ENCODE data around the gene SLC31A1. TPM values are rescaled to one million over a fixed set of nuclear protein-coding genes. Genes with fewer than 3 reads are reported as not detected.

SLC31A1 gene
- total and polyA plus RNA-seq, 2 of the 8 experiments (the other 6 are each of a cell fraction or from before 2014, with no cell fraction given): 23.9 to 40.8 TPM

DNA sequence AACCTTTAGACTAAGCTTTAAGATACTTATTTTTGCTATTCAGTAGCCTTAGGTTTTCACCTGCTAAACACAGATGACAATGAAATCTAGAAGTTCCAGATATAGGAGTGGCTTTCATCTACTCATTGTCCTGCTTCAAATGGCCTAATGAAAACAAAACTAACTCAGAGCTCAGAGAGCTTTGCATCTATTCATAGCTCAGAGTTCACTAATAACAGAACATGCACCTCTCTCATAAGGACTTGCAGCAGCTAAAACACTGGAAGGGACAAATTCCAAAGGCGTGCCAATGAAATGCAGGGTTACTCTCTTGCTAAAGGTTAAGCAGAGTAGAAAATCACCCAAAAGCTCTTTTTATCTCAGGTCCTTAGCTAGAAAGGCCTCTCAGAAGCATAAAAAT, 41.5 kb upstream of the SLC31A1 start:
- no peak for TF ChIP-seq CHD2 (IDR thresholded peaks at IDR 0.05; ENCODE audit: low read length)
- no peak for TF ChIP-seq BRCA1 (IDR thresholded peaks at IDR 0.05; ENCODE audit: low read depth, low read length)
- no peak for TF ChIP-seq CHD1 (IDR thresholded peaks at IDR 0.05; ENCODE audit: low read depth, low read length)
- no peak for TF ChIP-seq POU5F1 (IDR thresholded peaks at IDR 0.05; ENCODE audit: low read depth, low read length)
- TF ChIP-seq CBX8 (IDR thresholded peaks at IDR 0.05; ENCODE audit: borderline replicate concordance, low read depth, low read length): no peak
- no peak for TF ChIP-seq SP1 (IDR thresholded peaks at IDR 0.05; ENCODE audit: low read depth, low read length)
- POLR2A ChIA-PET (ENCODE audit: partially characterized antibody): no interaction called here
- FAIRE-seq: no peak
- H3K9ac ChIP-seq (replicated peaks in 1 of 4; ENCODE audit: extremely low read depth in 1 of 4, low read depth in 3 of 4, low read length in 3 of 4): no peak overlapping the region
- H3K56ac ChIP-seq (replicated peaks; ENCODE audit: insufficient read length, low read depth, low read length): no peak overlapping the region
- no peak overlapping the region for H3K4me3 ChIP-seq (ENCODE audit: extremely low read depth in 1 of 4, insufficient read depth in 2 of 4, low read depth in 3 of 4, low read length in 4 of 4)
- H2BK5ac ChIP-seq (ENCODE audit: low read depth, low read length): no peak overlapping the region
- no peak overlapping the region for H3K18ac ChIP-seq (ENCODE audit: extremely low read depth, low read length)
- no peak overlapping the region for H2BK15ac ChIP-seq (ENCODE audit: low read length)
- H2BK20ac ChIP-seq (ENCODE audit: low read length): no peak overlapping the region
- H4K20me1 ChIP-seq (replicated peaks in 1 of 2; ENCODE audit: control insufficient read depth in 1 of 2, insufficient read depth in 2 of 2, low read length in 2 of 2): no peaks in the 10 kb centered on the region
- no peak overlapping the region for H3K27ac ChIP-seq (ENCODE audit: low read depth, low read length)
- no peak overlapping the region for H4K5ac ChIP-seq (ENCODE audit: insufficient read length, low read depth, low read length)
- no peak overlapping the region for H4K8ac ChIP-seq (ENCODE audit: extremely low read depth, insufficient read depth, low read length)
- no peaks in the 10 kb centered on the region for H3K79me2 ChIP-seq (ENCODE audit: control insufficient read depth in 1 of 2, insufficient read depth in 2 of 2, low read length in 2 of 2)
- CTCF ChIA-PET (ENCODE audit: partially characterized antibody): no interaction called here
- no peak overlapping the region for H2BK12ac ChIP-seq (ENCODE audit: low read depth, low read length)
- no peaks in the 10 kb centered on the region for H3K23me2 ChIP-seq (ENCODE audit: low read depth, low read length)
- H3K23ac ChIP-seq (ENCODE audit: insufficient read length): no peak overlapping the region
- no peaks in the 10 kb centered on the region for H3K79me1 ChIP-seq (ENCODE audit: low read depth, low read length)
- H2AK5ac ChIP-seq (ENCODE audit: low read depth, low read length): no peak overlapping the region
- peaks cover 2 to 39% (median 27%) of the 10 kb centered on the region in 4 experiments; a peak in 6 of 8 replicates for H3K36me3 ChIP-seq (ENCODE audit: control insufficient read depth in 2 of 4, insufficient read depth in 4 of 4, low read length in 3 of 4)
- no peak overlapping the region for H3K4me2 ChIP-seq (ENCODE audit: insufficient read depth in 1 of 2, low read depth in 2 of 2, low read length in 2 of 2)
- H3K4ac ChIP-seq (replicated peaks; ENCODE audit: insufficient read length, low read depth, low read length): no peak overlapping the region
- no peaks in the 10 kb centered on the region for H3K4me1 ChIP-seq (replicated peaks in 1 of 4; ENCODE audit: control insufficient read depth in 3 of 4, insufficient read depth in 4 of 4, low read length in 3 of 4)
- H3K9me3 ChIP-seq (ENCODE audit: insufficient read depth in 2 of 2, low read depth in 1 of 2, low read length in 1 of 2): no peaks in the 10 kb centered on the region
- H3K27me3 ChIP-seq (replicated peaks in 1 of 4; ENCODE audit: control insufficient read depth in 3 of 4, extremely low read depth in 1 of 4, insufficient read depth in 3 of 4, low read length in 3 of 4): no peaks in the 10 kb centered on the region
- DNase-seq (ENCODE audit: low read depth in 1 of 2, low spot score in 2 of 2): no peak
- H2AFZ ChIP-seq (ENCODE audit: low read length): no peak overlapping the region
- H2BK120ac ChIP-seq (replicated peaks; ENCODE audit: low read depth, low read length): no peak overlapping the region
- H4K91ac ChIP-seq (replicated peaks; ENCODE audit: insufficient read length, low read length): no peak overlapping the region
- 0% methylated on average over 1 of the region's 1 CpG; no CpG with 5 or more reads in 1 of the 2 experiments for WGBS, 2 experiments (ENCODE audit: extremely low coverage in 1 of 2, insufficient coverage in 1 of 2, insufficient read length in 1 of 2, insufficient replicate concordance in 2 of 2, low coverage in 1 of 2, low lambda C conversion rate in 2 of 2, missing lambda C conversion rate in 1 of 2)
- H3K14ac ChIP-seq (ENCODE audit: insufficient read length): no peak overlapping the region
